NB4 (cell line): ENCODE data around the gene GNA14.

ENCODE experiments used
- TF ChIP-seq, protein P1 (sequence below): IDR thresholded peaks from one replicate; pipeline ENCODE4 v1.5.1; 2012; ENCODE audit warnings: low read depth, low read length
- TF ChIP-seq, protein P2 (sequence below): IDR thresholded peaks from 2 replicates; pipeline ENCODE4 v1.6.1; 2011; ENCODE audit warnings: low read depth, low read length

DNA sequence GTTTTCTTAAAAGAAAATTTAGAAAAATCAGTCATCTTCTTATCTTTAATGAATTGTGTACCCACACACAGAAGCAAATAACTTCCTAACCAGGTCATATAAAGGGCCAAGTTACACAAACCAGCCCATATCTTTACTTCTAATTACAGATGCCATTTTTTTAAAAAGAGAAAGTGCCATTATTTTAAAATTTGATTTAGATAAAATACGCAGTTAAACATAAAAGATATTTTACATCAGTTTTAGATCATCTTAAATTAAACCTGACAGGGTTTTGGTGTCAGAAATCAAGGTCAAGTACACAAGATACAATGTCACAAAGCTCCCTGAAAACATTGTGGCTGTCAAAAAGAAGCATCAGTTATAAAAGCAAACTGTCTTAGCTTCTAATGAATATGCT is 129.4 kb downstream of the GNA14 start:
- TF ChIP-seq, protein P1, sequence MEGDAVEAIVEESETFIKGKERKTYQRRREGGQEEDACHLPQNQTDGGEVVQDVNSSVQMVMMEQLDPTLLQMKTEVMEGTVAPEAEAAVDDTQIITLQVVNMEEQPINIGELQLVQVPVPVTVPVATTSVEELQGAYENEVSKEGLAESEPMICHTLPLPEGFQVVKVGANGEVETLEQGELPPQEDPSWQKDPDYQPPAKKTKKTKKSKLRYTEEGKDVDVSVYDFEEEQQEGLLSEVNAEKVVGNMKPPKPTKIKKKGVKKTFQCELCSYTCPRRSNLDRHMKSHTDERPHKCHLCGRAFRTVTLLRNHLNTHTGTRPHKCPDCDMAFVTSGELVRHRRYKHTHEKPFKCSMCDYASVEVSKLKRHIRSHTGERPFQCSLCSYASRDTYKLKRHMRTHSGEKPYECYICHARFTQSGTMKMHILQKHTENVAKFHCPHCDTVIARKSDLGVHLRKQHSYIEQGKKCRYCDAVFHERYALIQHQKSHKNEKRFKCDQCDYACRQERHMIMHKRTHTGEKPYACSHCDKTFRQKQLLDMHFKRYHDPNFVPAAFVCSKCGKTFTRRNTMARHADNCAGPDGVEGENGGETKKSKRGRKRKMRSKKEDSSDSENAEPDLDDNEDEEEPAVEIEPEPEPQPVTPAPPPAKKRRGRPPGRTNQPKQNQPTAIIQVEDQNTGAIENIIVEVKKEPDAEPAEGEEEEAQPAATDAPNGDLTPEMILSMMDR: no peak
- TF ChIP-seq, protein P2, sequence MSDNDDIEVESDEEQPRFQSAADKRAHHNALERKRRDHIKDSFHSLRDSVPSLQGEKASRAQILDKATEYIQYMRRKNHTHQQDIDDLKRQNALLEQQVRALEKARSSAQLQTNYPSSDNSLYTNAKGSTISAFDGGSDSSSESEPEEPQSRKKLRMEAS: no peak
